ENCODE data around the gene ACTR6. TPM values are rescaled to one million over a fixed set of nuclear protein-coding genes. Genes with fewer than 3 reads are reported as not detected.

Gene ACTR6
- total and polyA plus RNA-seq, 9 of the 15 experiments (the other 6 are each of a cell fraction or from before 2014, with no cell fraction given) = 26.1 to 109 (median 70.9) TPM

DNA sequence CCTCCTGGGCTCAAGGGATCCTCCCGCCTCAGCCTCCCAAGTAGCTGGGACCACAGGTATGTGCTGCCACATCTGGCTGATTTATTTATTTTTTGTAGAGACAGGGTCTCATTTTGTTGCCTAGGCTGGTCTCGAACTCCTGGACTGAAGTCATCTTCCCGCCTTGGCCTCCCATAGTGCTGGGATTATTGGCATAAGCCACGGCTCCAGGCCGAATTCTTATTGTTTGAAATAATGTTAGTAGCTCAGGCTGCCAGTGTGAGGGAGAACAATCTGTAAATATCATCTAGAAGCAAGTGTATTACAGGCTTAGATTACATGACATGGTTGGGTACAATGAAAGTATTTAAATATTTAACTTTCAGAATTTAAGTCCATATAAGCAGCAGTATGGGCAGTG lies 8.2 kb downstream of the ACTR6 start:
- intact Hi-C loops (cut with micrococcal nuclease) (no loop called here), in situ Hi-C loops (cut with MboI) (no loop called here)
- Histone ChIP-seq H3K4me3 (no peak overlapping the region), H3K4me2 (ENCODE audit: insufficient read depth, low read length) (no peak overlapping the region), H4K20me1 (replicated peaks; ENCODE audit: control insufficient read depth, insufficient read depth, low read length) (no peaks in the 10 kb centered on the region), H3K79me2 (ENCODE audit: control insufficient read depth, insufficient read depth, low read length) (peaks cover 13% of the 10 kb centered on the region), H3K27me3 (ENCODE audit: control insufficient read depth in 2 of 2, insufficient read depth in 2 of 2, low read length in 2 of 2) (no peaks in the 10 kb centered on the region), H3K9ac (ENCODE audit: insufficient read depth in 1 of 2, low read depth in 2 of 2, low read length in 2 of 2) (no peak overlapping the region), H3K9me3 (replicated peaks; ENCODE audit: control insufficient read depth, insufficient read depth, low read depth, low read length) (no peaks in the 10 kb centered on the region), H3K36me3 (ENCODE audit: control insufficient read depth, insufficient read depth, low read length) (peaks cover 82% of the 10 kb centered on the region), H2AFZ (ENCODE audit: low read depth, low read length) (no peak overlapping the region), H3K9me1 (ENCODE audit: control insufficient read depth, insufficient read depth, low read length) (no peaks in the 10 kb centered on the region), H3K27ac (ENCODE audit: extremely low read depth, low read depth, low read length) (no peak overlapping the region), H3K4me1 (replicated peaks in 1 of 2; ENCODE audit: control insufficient read depth in 2 of 2, insufficient read depth in 2 of 2, low read length in 2 of 2) (peaks cover 0 to 2% of the 10 kb centered on the region in 2 experiments; a peak in 2 of 5 replicates)
- ATAC-seq (no peak), DNase-seq (ENCODE audit: extremely low read depth in 1 of 4, low spot score in 3 of 4) (no peak), FAIRE-seq (no peak)
- TF ChIP-seq, protein P1, sequence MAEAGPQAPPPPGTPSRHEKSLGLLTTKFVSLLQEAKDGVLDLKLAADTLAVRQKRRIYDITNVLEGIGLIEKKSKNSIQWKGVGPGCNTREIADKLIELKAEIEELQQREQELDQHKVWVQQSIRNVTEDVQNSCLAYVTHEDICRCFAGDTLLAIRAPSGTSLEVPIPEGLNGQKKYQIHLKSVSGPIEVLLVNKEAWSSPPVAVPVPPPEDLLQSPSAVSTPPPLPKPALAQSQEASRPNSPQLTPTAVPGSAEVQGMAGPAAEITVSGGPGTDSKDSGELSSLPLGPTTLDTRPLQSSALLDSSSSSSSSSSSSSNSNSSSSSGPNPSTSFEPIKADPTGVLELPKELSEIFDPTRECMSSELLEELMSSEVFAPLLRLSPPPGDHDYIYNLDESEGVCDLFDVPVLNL (CRISPR knock-in tag; IDR thresholded peaks at IDR 0.05; ENCODE audit: low read depth) = no peak
- TF ChIP-seq, protein P2, sequence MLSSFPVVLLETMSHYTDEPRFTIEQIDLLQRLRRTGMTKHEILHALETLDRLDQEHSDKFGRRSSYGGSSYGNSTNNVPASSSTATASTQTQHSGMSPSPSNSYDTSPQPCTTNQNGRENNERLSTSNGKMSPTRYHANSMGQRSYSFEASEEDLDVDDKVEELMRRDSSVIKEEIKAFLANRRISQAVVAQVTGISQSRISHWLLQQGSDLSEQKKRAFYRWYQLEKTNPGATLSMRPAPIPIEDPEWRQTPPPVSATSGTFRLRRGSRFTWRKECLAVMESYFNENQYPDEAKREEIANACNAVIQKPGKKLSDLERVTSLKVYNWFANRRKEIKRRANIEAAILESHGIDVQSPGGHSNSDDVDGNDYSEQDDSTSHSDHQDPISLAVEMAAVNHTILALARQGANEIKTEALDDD (IDR thresholded peaks at IDR 0.05) = no peak
- no peak for TF ChIP-seq RFX5 (IDR thresholded peaks at IDR 0.05; ENCODE audit: low read depth, low read length)
- no peak for TF ChIP-seq PHF8 (IDR thresholded peaks at IDR 0.05; ENCODE audit: borderline replicate concordance, low read length)
- TF ChIP-seq POLR2B (IDR thresholded peaks at IDR 0.05; ENCODE audit: low read depth, partially characterized antibody) = no peak
- TF ChIP-seq U2AF1 (optimal IDR thresholded peaks at IDR 0.05; ENCODE audit: low read depth, low read length) = no peak
- TF ChIP-seq OTX1 (CRISPR knock-in tag; IDR thresholded peaks at IDR 0.05) = no peak
- TF ChIP-seq PCBP2 (IDR thresholded peaks at IDR 0.05; ENCODE audit: low read depth, low read length, poor library complexity, severe bottlenecking) = no peak
- TF ChIP-seq, protein P3, sequence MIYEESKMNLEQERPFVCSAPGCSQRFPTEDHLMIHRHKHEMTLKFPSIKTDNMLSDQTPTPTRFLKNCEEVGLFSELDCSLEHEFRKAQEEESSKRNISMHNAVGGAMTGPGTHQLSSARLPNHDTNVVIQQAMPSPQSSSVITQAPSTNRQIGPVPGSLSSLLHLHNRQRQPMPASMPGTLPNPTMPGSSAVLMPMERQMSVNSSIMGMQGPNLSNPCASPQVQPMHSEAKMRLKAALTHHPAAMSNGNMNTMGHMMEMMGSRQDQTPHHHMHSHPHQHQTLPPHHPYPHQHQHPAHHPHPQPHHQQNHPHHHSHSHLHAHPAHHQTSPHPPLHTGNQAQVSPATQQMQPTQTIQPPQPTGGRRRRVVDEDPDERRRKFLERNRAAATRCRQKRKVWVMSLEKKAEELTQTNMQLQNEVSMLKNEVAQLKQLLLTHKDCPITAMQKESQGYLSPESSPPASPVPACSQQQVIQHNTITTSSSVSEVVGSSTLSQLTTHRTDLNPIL (CRISPR knock-in tag; IDR thresholded peaks at IDR 0.05) = no peak
- no peak for TF ChIP-seq ZNF23 (CRISPR knock-in tag; IDR thresholded peaks at IDR 0.05)
- no peak for TF ChIP-seq ZNF764 (CRISPR knock-in tag; IDR thresholded peaks at IDR 0.05; ENCODE audit: low read depth)
- no peak for TF ChIP-seq COPS2 (conservative IDR thresholded peaks at IDR 0.05)
- TF ChIP-seq NFXL1 (CRISPR knock-in tag; IDR thresholded peaks at IDR 0.05) = no peak
- TF ChIP-seq, protein P4, sequence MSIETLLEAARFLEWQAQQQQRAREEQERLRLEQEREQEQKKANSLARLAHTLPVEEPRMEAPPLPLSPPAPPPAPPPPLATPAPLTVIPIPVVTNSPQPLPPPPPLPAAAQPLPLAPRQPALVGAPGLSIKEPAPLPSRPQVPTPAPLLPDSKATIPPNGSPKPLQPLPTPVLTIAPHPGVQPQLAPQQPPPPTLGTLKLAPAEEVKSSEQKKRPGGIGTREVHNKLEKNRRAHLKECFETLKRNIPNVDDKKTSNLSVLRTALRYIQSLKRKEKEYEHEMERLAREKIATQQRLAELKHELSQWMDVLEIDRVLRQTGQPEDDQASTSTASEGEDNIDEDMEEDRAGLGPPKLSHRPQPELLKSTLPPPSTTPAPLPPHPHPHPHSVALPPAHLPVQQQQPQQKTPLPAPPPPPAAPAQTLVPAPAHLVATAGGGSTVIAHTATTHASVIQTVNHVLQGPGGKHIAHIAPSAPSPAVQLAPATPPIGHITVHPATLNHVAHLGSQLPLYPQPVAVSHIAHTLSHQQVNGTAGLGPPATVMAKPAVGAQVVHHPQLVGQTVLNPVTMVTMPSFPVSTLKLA (conservative IDR thresholded peaks at IDR 0.05) = no peak
- no peak for TF ChIP-seq HEY1 (CRISPR knock-in tag; IDR thresholded peaks at IDR 0.05; ENCODE audit: borderline replicate concordance)
- no TSS peak for BruUV-seq (replicated peaks)
- ChIA-PET POLR2A (no interaction called here), CTCF (ENCODE audit: low intra/inter-chr PET ratio) (no interaction called here)
- WGBS (ENCODE audit: insufficient coverage, low coverage, missing lambda C conversion rate) = 96% methylated on average over 5 of the region's 5 CpGs

Measured in K562 (cell line).